ENCODE results near the gene LIPK.

- TF ChIP-seq CTCF (IDR thresholded peaks at IDR 0.05) (no peak), POLR2A (IDR thresholded peaks at IDR 0.05) (no peak)
These were observed 94.4 kb downstream of the LIPK start for GRCh38 chr10:88800152-88801125.
